Measurements from ENCODE around the gene TXNDC8.

TXNDC8 gene

GRCh38 chr9:110276781-110277180, 60.9 kb downstream of the TXNDC8 start:
- no peak for DNase-seq

- DNase-seq: no peak
These were observed 67.3 kb downstream of the TXNDC8 start for GRCh38 chr9:110270211-110270995.

- DNase-seq: no peak
These were observed 70.9 kb downstream of the TXNDC8 start for GRCh38 chr9:110266795-110267194.

GRCh38 chr9:110261632-110262031, 76.0 kb downstream of the TXNDC8 start:
- DNase-seq: no peak

DNA sequence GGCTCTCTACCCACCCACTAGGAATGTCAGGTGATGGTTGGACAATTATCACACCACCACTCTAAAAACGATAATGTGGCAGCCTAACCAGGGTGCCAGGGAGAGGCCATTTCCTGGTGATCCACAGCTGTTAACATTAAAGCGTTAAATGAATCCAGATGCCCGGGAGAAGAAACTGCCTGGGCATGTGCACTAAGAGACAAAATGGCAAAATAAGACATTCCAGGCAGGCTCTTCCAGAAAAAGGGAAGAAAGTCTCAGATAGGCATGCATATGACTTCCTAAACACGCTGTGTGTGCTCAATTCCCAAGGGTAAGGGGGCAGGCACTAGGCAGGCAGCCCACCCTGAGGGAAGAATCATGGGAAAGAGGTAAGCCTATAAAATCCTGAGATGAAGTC, 76.8 kb downstream of the TXNDC8 start:
- no peak for DNase-seq

DNA sequence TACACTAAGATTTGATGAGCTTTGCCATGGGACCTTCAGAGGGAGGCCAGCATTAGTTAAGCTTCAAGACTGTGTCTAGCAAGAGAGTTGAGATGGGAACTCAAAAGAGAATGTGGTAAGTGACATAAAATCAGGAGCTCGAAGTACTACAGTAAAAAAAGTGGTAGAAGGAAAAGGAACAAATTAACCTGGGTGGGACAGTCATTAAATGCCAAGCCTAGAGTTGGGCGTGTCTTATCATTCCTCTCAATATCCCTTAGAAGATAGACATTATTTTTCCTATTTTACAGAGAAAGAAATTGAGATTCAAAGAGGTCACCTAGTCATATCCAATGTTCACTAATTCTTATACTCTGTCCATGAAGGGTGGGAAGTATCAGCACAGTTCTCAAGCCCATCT, 78.1 kb downstream of the TXNDC8 start:
- no peak for DNase-seq

- DNase-seq: no peak
These were observed 79.0 kb downstream of the TXNDC8 start for GRCh38 chr9:110258690-110259091.

DNA sequence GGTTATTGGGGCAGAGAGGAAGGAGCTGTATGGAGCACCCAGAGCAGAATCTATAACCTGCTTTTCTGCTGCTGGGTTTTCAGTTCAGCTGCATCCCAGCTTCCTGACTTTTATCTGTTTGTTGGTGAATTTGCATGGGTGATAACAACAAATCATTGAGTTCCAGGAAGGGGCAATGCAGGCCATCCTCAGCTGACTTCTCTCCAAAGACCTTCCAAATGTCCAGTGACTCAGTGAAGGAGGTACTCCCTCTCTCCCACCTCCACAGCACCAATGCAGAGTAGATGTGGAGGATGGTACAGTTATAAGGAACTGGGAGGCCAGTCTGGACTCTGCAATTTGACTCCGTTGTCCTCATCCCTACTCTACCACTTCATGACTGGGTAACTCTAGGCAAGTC, 79.7 kb downstream of the TXNDC8 start:
- no peak for DNase-seq

DNA sequence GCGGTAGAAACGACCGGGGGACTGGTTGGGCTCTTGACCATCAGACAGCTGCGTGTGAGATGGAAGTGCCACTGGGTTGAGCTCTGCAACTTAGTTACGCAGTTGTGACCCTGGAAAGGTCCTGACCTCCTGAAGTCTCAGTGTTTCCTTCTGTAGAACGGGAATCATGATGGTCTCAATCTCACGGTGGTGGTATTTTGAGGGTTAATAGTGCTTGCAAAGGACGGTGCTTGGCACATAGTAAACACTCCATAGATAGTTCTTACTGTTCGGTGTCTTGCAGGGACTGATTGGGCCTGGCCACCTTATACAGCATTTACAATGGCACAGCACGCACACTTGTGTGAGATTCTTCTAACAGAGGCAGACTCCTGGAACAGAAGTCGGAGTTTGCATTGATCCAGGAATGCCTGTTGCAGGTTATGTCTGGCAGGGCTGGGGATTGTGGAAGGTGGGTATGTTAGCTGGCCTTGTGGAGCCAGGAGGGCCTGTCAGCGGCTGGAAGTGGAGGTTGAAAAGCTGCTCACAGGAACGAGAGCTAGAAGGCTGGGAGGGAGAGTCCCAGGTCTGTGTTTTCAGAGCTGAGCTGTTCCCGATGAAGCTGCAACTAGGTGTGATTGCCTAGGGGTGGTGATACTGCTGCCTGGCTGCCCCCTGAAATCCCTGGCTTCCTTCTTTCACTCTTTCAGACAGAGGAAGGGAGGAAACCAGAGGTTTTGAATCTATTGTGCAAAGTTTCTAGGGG, 80.4 kb downstream of the TXNDC8 start:
- DNase-seq: peak; percentile 22 to 28

DNA sequence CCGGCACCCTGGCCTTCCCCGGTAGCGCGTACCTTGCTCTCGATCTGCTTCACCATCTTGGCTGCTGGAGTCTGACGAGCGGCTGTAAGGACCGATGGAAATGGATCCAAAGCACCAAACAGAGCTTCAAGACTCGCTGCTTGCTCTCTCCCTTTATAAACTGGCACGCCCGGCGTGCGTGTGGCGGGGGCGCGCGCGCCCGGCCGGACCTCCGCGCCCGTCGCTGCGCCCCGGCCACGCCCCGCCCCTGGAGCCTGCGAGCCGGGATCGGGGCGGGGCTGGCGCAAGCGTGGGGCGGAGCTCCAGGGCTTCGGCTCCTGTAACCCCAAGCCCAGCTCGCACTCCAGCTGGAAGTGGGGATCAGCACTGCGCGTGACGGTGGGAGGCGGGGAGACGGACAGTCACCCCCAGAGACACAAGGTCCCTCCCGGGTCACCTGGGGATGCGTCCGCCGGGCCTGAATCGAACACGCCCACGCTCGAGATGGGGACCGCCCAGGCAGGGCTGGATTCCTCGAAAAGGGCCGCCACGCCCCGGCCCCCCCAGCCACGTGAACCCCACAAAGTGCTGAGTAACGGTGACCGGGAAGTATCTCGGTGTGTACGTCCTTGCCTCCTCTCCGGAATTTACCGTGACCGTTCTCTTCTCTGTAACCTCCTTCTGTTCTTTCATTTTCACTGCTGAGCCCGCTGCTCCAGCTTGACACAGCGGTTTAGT, 81.1 kb downstream of the TXNDC8 start, which contains the start of gene TXN:
TSS of gene TXN (minus strand) at position 128 of the 717 bp plus-strand sequence. CDS start at position 56, 72 bp downstream.
- DNase-seq: peak; percentile 91 to 94

DNA sequence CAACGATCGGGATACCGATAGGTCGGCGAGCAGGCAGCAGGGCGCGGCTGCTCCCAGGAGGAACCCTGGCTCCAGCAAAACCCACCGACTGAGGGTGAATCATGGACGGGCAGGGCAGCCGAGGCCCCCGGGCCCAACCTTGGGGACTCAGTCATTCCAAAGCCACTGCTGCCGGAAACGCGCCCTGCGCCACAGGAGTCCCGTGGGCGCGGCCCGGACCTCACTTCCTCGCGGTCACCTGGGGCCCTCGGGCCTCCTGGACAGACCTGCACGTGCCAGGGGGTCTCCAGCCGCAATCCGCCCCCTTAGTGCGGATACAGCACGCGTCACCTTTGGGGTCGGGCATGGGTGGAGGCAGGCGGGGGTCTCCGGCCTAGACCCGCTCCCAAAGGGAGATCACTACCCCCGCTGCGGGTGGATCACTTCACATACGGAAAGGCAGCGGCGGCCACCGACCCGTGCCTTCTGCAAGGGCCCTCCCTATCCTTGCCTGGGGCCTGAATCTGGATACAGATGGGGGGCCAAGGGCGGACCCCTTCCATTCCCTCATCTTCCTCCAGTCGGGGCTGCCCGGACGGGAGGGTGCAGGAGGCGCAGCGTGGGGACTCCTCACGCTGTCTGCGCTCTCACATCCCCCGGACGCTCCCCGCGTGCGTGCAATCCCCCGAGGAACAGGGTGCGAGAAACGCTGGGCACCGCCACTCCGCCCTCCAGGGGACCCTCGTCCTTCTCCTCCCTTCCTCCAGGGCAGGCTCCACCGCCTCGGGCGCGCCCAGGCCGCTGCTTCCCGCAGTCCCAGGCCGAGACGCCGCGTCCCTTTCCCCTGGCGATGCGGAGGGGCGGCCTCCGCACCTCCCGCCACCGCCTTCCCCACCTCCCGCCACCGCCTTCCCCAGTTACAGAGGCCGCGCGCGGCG, 81.9 kb downstream of the TXNDC8 start:
- peak; percentile 57 to 73 for DNase-seq

DNA sequence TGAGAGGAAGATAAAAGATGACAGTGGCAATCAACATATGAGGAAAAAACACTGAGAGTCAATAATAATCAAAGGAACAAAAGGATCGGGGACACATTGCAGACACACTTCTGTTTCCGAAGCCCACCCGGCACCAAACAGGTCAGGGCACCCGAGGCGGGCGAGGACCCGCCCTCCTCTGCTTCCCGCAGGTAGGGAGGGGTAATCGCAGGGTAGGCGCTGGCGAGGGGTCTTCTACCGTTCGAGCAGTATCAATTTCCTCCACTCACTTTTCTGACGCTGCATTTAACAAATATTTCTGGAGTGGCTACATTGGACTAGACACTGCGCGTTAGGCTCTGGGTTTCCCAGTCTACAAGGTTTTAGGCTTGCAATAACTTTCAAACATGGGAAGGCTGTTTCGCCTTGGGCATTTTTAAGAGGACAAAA, 82.6 kb downstream of the TXNDC8 start:
- DNase-seq: no peak

DNA sequence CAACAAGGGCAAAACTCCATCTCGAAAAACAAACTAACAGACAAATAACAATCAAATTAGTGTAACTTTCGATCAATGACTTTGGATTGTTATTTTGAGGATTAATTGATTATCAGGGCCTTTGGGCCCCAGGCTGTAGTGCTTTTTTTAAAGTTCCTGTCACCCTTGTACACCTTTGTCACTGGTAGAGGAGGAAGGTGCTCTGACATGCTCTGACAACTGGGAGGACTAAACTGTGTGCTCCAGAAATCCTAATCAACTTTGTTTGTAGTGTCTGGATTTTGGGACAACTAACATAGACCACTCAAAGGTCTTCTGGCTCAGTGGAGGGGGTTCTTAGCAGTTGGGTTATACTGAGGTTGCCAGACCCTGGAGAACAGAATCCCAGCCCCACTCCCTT, 83.2 kb downstream of the TXNDC8 start:
- no peak for DNase-seq

Measured in stimulated activated CD4-positive, alpha-beta T cell treated with anti-CD3 and anti-CD28 coated beads, Interleukin-2, amount 100 ng/mL, for 24 hours (primary cell).